Measurements from ENCODE around the gene PPFIBP1.

DNA sequence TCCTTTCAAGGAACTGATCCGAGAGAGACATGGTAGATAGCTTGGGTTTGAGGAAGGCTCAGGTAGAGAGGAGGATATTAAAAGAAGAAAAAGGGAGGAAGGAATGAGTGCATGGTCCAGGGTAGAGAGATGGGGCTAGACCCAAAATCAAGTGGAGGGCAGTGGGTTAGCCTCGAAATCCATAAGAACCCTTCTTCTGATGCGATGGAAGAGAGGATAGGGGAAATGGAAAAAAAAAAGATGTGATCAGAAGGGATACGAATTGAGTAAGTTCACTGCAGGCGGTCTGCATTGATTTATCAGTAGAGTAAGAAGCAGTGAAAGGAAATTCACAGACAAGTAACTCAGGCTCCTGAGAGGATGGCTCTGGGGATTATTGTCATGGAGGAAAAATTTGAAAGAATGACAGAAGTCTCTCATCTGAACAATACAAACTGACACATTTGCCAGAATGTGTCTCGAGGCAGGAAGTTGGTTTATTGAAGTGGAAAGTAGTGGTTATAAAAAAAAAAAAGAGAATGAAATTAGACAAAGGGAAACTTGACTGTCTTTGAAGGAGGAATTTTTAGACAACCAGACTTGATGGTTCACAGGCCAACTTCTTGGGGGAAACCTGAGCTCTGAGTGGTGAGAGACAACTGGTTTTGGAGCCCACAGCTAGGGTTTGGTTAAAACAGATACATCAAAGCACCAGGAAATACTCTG lies 10.2 kb downstream of the PPFIBP1 start:
- TF ChIP-seq, protein P1, sequence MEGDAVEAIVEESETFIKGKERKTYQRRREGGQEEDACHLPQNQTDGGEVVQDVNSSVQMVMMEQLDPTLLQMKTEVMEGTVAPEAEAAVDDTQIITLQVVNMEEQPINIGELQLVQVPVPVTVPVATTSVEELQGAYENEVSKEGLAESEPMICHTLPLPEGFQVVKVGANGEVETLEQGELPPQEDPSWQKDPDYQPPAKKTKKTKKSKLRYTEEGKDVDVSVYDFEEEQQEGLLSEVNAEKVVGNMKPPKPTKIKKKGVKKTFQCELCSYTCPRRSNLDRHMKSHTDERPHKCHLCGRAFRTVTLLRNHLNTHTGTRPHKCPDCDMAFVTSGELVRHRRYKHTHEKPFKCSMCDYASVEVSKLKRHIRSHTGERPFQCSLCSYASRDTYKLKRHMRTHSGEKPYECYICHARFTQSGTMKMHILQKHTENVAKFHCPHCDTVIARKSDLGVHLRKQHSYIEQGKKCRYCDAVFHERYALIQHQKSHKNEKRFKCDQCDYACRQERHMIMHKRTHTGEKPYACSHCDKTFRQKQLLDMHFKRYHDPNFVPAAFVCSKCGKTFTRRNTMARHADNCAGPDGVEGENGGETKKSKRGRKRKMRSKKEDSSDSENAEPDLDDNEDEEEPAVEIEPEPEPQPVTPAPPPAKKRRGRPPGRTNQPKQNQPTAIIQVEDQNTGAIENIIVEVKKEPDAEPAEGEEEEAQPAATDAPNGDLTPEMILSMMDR (IDR thresholded peaks at IDR 0.05; ENCODE audit: control extremely low read depth in 1 of 3, insufficient read depth in 1 of 3, low read depth in 1 of 3, low read length in 3 of 3), result no peak
- TF ChIP-seq MAFK (IDR thresholded peaks at IDR 0.05; ENCODE audit: low read depth, low read length), result no peak
- TF ChIP-seq CHD2 (IDR thresholded peaks at IDR 0.05; ENCODE audit: low read length), result no peak
- TF ChIP-seq, protein P2, sequence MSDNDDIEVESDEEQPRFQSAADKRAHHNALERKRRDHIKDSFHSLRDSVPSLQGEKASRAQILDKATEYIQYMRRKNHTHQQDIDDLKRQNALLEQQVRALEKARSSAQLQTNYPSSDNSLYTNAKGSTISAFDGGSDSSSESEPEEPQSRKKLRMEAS (IDR thresholded peaks at IDR 0.05), result no peak
- no peak for TF ChIP-seq YY1 (IDR thresholded peaks at IDR 0.05; ENCODE audit: low read depth, low read length)
- no peak for TF ChIP-seq RAD21 (IDR thresholded peaks at IDR 0.05 in 1 of 2, conservative IDR thresholded peaks at IDR 0.05 in 1 of 2; ENCODE audit: low read depth in 2 of 2, low read length in 2 of 2)
- no peak for TF ChIP-seq POLR2AphosphoS5 (IDR thresholded peaks at IDR 0.05; ENCODE audit: low read depth, low read length)
- no peak for TF ChIP-seq RFX5 (IDR thresholded peaks at IDR 0.05; ENCODE audit: borderline replicate concordance, low read depth, low read length)
- no peak for TF ChIP-seq RBBP5 (IDR thresholded peaks at IDR 0.05; ENCODE audit: borderline replicate concordance, low read depth, low read length)
- no peak for TF ChIP-seq TAF1 (IDR thresholded peaks at IDR 0.05; ENCODE audit: low read depth, low read length)
- TF ChIP-seq CEBPB (IDR thresholded peaks at IDR 0.05; ENCODE audit: low read depth, low read length), result no peak

Data from H1 (cell line).